Renal cortex interstitium (tissue), 11 donors: ENCODE results near the gene AKIRIN2. TPM values are rescaled to one million over a fixed set of nuclear protein-coding genes. Genes with fewer than 3 reads are reported as not detected.

ENCODE experiments used
- DNase-seq, 11 donors: peaks; one replicate each; pipeline ENCODE4 v3.0.0-alpha.2; 2013; ENCODE audit warnings: low read depth in 9 of 11, low spot score in 4 of 11; ENCODE audit errors: extremely low read depth in 1 of 11
- polyA plus RNA-seq, 3 donors: library from polyadenylated mRNA; unstranded; fragments of 120-200 nt; gene quantifications; one replicate each; pipeline ENCODE4 v1.2.1, GENCODE V29; 2013; ENCODE audit not compliant: insufficient read length in 3 of 3

The AKIRIN2 gene
- polyA plus RNA-seq, 3 donors, result 68.4 to 70.8 (median 70.6) TPM

DNA sequence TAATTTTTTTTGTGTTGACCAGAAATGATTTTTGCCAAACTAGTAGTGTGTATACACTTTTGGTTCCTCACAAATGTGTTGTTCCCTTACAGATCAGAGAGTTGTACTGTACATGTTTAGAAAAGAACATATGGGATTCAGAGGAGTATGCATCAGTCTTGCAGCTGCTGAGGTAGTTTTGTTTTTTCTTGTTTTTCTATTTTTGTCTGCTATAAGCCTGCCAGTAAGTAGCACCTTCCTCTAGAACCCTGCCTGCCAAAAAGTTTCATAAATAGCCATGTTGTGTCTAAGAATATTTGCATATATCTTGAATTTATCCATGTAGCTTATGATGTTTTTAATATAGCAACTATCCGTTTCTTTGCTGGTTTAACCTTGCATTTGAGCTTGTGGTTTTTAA is 65.7 kb downstream of the AKIRIN2 start:
- no peak for DNase-seq

DNA sequence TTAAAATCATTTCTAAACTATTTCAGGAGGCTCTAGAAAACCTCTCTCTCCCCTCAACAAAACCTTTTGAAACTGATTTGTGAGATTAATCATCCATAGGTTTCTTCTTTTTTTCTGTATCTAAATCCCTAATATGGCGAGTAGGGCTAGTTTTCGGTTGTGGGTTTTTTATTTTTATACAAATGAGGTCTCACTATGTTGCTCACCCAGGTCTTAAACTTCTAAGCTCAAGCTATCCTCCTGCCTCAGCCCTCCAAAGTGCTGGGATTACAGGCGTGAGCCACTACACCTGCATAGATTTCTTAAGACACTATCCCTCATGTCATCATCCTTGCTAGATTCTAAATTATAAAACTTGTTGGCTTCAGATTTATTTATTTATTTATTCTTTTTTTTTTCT is 68.2 kb downstream of the AKIRIN2 start:
- no peak for DNase-seq

DNA sequence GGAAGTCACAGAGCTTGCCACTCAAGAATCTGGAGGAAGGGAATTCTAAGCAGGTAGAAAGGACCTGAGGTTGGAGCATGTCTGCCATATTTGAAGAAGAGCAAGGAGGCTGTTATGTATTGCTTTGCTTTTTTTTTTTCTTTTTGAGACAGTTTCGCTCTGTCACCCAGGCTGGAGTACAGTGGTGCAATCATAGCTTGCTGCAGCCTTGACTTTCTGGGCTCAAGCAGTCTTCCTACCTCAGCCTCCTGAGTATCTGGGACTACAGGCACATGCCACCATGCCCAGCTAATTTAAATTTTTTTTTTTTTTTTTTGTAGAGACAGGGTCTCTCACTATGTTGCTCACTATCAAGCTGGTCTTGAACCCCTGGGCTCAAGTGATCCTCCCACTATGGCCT is 71.3 kb downstream of the AKIRIN2 start:
- no peak for DNase-seq

DNA sequence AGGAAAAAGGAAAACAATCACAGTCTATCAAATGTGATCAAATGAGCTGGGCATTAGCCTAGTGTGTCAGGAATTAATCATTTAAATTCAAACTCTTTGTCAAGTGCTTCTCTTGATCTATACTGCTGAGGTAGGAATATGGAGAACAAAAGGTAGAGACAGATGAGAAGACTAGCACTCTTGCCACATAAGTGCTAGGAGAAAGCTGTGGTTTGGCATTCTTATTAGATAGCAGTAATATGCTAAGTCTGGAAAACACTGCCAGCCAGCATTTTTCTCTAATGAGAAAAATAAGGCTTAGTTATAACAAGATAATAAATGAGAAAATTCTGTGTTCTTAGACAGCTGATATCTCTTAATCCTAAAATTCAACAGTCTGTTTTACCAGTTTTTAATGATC is 73.2 kb downstream of the AKIRIN2 start:
- no peak for DNase-seq

DNA sequence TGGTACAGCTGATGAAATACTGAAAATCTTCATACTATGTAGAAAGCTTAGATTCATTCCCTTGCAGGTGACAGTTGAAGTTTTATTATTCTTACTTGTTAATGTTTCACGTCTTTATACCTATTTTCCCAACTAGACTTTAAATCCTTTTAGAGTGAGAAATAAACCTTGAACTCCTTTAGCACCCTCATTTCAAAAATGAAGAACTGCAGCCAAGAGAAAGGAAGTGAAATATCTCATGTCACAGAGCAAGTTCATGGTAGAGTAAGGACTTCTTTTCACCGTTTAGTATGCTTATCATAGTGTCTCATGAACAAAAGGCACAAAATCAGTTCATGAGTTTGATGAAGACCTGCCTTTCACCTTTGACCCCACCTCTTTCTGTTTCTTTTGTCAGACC is 73.6 kb downstream of the AKIRIN2 start:
- DNase-seq, result no peak

Other genes with a start within 250 kb of the AKIRIN2 start
- gene SLC35A1, start 229.3 kb downstream of the AKIRIN2 start, polyA plus RNA-seq, result 10 to 100 TPM; 37.8 to 49.8 (median 38.3) TPM
- 10 to 100 TPM; 51.4 to 63.4 (median 60.9) TPM for gene RARS2, start 112.2 kb downstream of the AKIRIN2 start, polyA plus RNA-seq
- 10 to 100 TPM; 36.4 to 46.5 (median 37.2) TPM for gene ORC3, start 112.1 kb downstream of the AKIRIN2 start, polyA plus RNA-seq